Measurements from ENCODE around the gene KCNH2. TPM values are rescaled to one million over a fixed set of nuclear protein-coding genes. Genes with fewer than 3 reads are reported as not detected.

Gene KCNH2
- total and polyA plus RNA-seq, 12 donors: 1.1 to 18.7 (median 5.0) TPM

GRCh38 chr7:150989456-150989855, 11.3 kb upstream of the KCNH2 start:
- no peaks in the 10 kb centered on the region for H3K36me3 ChIP-seq (replicated peaks in 1 of 2)
- peak overlapping the region in 2 of 5 donors; percentile 66 to 80 for H3K27ac ChIP-seq
- no peaks in the 10 kb centered on the region for H3K27me3 ChIP-seq
- no peaks in the 10 kb centered on the region for H3K4me1 ChIP-seq (replicated peaks in 1 of 2)
- H3K4me3 ChIP-seq: no peak overlapping the region
- H3K9me3 ChIP-seq (replicated peaks in 1 of 3): no peaks in the 10 kb centered on the region
- no peak for TF ChIP-seq CTCF (IDR thresholded peaks at IDR 0.05)
- TF ChIP-seq POLR2A (IDR thresholded peaks at IDR 0.05): no peak
- WGBS, 4 donors: 47 to 68% (median 56%) methylated on average over 6 to 7 of the region's 7 CpGs
- DNase-seq: no peak
- intact Hi-C loops (cut with DNase I): loop anchor here (10.0 kb wide), 1 partner anchor 205 kb away; no protein-coding TSS in a partner anchor

GRCh38 chr7:150988230-150989226, 10.4 kb upstream of the KCNH2 start:
- Histone ChIP-seq H3K27ac (peak overlapping the region in 2 of 5 donors; percentile 66 to 80), H3K36me3 (replicated peaks in 1 of 2) (no peaks in the 10 kb centered on the region), H3K4me3 (no peak overlapping the region), H3K9me3 (replicated peaks in 1 of 3) (no peaks in the 10 kb centered on the region), H3K27me3 (no peaks in the 10 kb centered on the region), H3K4me1 (replicated peaks in 1 of 2) (no peaks in the 10 kb centered on the region)
- WGBS, 4 donors: 14 to 24% (median 16%) methylated on average over 9 to 31 of the region's 31 CpGs
- TF ChIP-seq CTCF (IDR thresholded peaks at IDR 0.05) (peak; percentile 72 to 92 (median 84)), POLR2A (IDR thresholded peaks at IDR 0.05) (no peak)
- peak in 6 of 7 donors; percentile 47 to 81 (median 62) for DNase-seq
- intact Hi-C loops (cut with DNase I): loop anchor here (1.0 to 10.0 kb wide), 2 partner anchors 89 to 204 kb away; no protein-coding TSS in a partner anchor

GRCh38 chr7:150986556-150986955, 8.4 kb upstream of the KCNH2 start:
- intact Hi-C loops (cut with DNase I): loop anchor here (2.0 to 10.0 kb wide), 2 partner anchors 88 to 202 kb away; no protein-coding TSS in a partner anchor
- Histone ChIP-seq H3K27me3 (no peaks in the 10 kb centered on the region), H3K4me3 (no peak overlapping the region), H3K36me3 (replicated peaks in 1 of 2) (no peaks in the 10 kb centered on the region), H3K4me1 (replicated peaks in 1 of 2) (no peaks in the 10 kb centered on the region), H3K27ac (no peak overlapping the region), H3K9me3 (replicated peaks in 1 of 3) (no peaks in the 10 kb centered on the region)
- WGBS, 4 donors: 29 to 66% (median 50%) methylated on average over 5 of the region's 5 CpGs
- TF ChIP-seq POLR2A (IDR thresholded peaks at IDR 0.05): no peak
- no peak for TF ChIP-seq CTCF (IDR thresholded peaks at IDR 0.05)
- DNase-seq: no peak

GRCh38 chr7:150986099-150986512, 8.0 kb upstream of the KCNH2 start:
- 8 to 18% (median 12%) methylated on average over 10 to 16 of the region's 16 CpGs for WGBS, 4 donors
- Histone ChIP-seq H3K4me3 (no peak overlapping the region), H3K27me3 (no peaks in the 10 kb centered on the region), H3K36me3 (replicated peaks in 1 of 2) (no peaks in the 10 kb centered on the region), H3K4me1 (replicated peaks in 1 of 2) (no peaks in the 10 kb centered on the region), H3K27ac (no peak overlapping the region), H3K9me3 (replicated peaks in 1 of 3) (no peaks in the 10 kb centered on the region)
- intact Hi-C loops (cut with DNase I): loop anchor here (2.0 to 10.0 kb wide), 2 partner anchors 87 to 201 kb away; no protein-coding TSS in a partner anchor
- DNase-seq: peak; percentile 39 to 92 (median 67)
- TF ChIP-seq CTCF (IDR thresholded peaks at IDR 0.05) (peak; percentile 33 to 69 (median 54)), POLR2A (IDR thresholded peaks at IDR 0.05) (no peak)

Data from adrenal gland (tissue), 12 donors.